ENCODE results near the gene ATF4.

ATF4 gene

GRCh38 chr22:39520226-39521105 is at the start of gene ATF4:
ATF4 (plus strand) TSS chr22:39520562; CDS start chr22:39521446, 884 bp downstream.
- no peak for TF ChIP-seq CTCF (IDR thresholded peaks at IDR 0.05; ENCODE audit: low read depth, low read length)
- peak; percentile 81 for TF ChIP-seq POLR2A (IDR thresholded peaks at IDR 0.05; ENCODE audit: extremely low read depth, insufficient read length)
- TF ChIP-seq, protein P1, sequence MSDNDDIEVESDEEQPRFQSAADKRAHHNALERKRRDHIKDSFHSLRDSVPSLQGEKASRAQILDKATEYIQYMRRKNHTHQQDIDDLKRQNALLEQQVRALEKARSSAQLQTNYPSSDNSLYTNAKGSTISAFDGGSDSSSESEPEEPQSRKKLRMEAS (IDR thresholded peaks at IDR 0.05; ENCODE audit: low read depth, low read length): peak; percentile 79
- peak; percentile 93 for TF ChIP-seq MYC (IDR thresholded peaks at IDR 0.05; ENCODE audit: low read depth, low read length)
- H3K4me3 ChIP-seq (ENCODE audit: low read depth, low read length): peak within 1 kb of the TSS; percentile 98
- peak; percentile 82 for DNase-seq (ENCODE audit: low read depth)

DNA sequence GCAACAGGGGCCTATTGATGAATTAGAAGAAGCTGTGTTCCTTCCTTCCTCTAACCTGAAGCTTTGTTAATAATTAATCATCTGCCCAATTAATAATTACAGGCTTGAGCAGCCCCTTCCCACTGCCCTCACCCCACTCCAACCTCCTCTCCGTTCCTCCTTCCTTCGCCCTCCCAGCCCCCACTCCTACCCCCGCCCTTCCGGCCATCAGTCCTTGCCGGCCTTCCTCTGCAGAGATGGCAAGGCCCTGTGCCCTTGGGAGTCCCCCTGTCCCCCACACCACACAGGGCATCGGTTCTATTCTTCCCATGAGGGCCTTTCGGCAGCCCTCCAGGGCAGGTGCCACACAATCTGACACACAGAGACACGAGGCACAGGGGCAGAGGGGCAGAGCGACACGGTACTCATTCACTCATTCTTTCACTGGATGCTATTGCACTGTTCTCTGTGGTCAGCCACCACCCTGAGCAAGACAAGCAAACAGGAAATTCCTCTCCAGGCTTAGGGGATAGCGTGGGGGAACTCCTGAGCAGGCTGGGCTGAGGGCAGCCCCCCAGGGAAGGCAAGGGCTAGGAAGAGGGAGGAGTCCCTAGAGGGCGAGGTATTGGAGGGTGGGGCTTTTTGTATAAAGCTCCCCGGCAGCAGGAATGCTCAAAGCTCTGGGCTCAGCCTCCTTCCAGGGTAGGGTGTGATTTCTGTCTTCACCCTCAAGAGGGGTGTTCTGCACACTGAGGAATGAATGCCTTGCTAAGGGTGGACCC is 48.8 kb upstream of the ATF4 start:
- no peak for TF ChIP-seq MYC (IDR thresholded peaks at IDR 0.05; ENCODE audit: low read depth, low read length)
- DNase-seq (ENCODE audit: low read depth): peak; percentile 84
- H3K4me3 ChIP-seq (ENCODE audit: low read depth, low read length): no peak overlapping the region

- TF ChIP-seq, protein P1 (IDR thresholded peaks at IDR 0.05; ENCODE audit: low read depth, low read length): no peak
- TF ChIP-seq CTCF (IDR thresholded peaks at IDR 0.05; ENCODE audit: low read depth, low read length) (no peak), MYC (IDR thresholded peaks at IDR 0.05; ENCODE audit: low read depth, low read length) (no peak), POLR2A (IDR thresholded peaks at IDR 0.05; ENCODE audit: extremely low read depth, insufficient read length) (no peak)
- H3K4me3 ChIP-seq (ENCODE audit: low read depth, low read length): no peak overlapping the region
- DNase-seq (ENCODE audit: low read depth): peak; percentile 41
These were observed 47.5 kb upstream of the ATF4 start for GRCh38 chr22:39472570-39473556.

GRCh38 chr22:39473851-39474250 is 46.5 kb upstream of the ATF4 start:
- no peak for DNase-seq (ENCODE audit: low read depth)
- no peak overlapping the region for H3K4me3 ChIP-seq (ENCODE audit: low read depth, low read length)
- TF ChIP-seq MYC (IDR thresholded peaks at IDR 0.05; ENCODE audit: low read depth, low read length) (no peak), CTCF (IDR thresholded peaks at IDR 0.05; ENCODE audit: low read depth, low read length) (no peak)

- DNase-seq (ENCODE audit: low read depth): no peak
- no peak for TF ChIP-seq CTCF (IDR thresholded peaks at IDR 0.05; ENCODE audit: low read depth, low read length)
- TF ChIP-seq, protein P1 (IDR thresholded peaks at IDR 0.05; ENCODE audit: low read depth, low read length): no peak
- no peak for TF ChIP-seq MYC (IDR thresholded peaks at IDR 0.05; ENCODE audit: low read depth, low read length)
- TF ChIP-seq POLR2A (IDR thresholded peaks at IDR 0.05; ENCODE audit: extremely low read depth, insufficient read length): no peak
- no peak overlapping the region for H3K4me3 ChIP-seq (ENCODE audit: low read depth, low read length)
These were observed 45.8 kb upstream of the ATF4 start for GRCh38 chr22:39474351-39475111.

Data from NB4 (cell line).